Chondrocyte (in vitro differentiated cells): ENCODE measurements around the gene ATG4B. TPM values are rescaled to one million over a fixed set of nuclear protein-coding genes. Genes with fewer than 3 reads are reported as not detected.

Source experiments
- DNase-seq: peaks from one replicate; pipeline ENCODE4 v3.0.0; 2021; ENCODE audit warnings: mixed read lengths, low spot score
- H3K27ac Mint-ChIP-seq: one replicate; pipeline ENCODE4 v1.8.0; 2021; ENCODE audit warnings: mild to moderate bottlenecking, moderate library complexity, mixed read lengths; ENCODE audit not compliant: unreplicated experiment
- H3K27me3 Mint-ChIP-seq: 2 replicates; pipeline ENCODE4 v1.8.0; 2021; ENCODE audit warnings: low read depth, mixed read lengths
- H3K36me3 Mint-ChIP-seq: 2 replicates; pipeline ENCODE4 v1.8.0; 2021; ENCODE audit warnings: low read depth, mixed read lengths
- H3K4me1 Mint-ChIP-seq: 2 replicates; pipeline ENCODE4 v1.8.0; 2021; ENCODE audit warnings: low read depth, mild to moderate bottlenecking, mixed read lengths
- H3K4me3 Mint-ChIP-seq: one replicate; pipeline ENCODE4 v1.8.0; 2021; ENCODE audit warnings: mild to moderate bottlenecking, moderate library complexity, mixed read lengths; ENCODE audit not compliant: unreplicated experiment
- H3K9me3 Mint-ChIP-seq: 2 replicates; pipeline ENCODE4 v1.8.0; 2021; ENCODE audit warnings: low read depth, mixed read lengths
- CTCF ChIP-seq: fragments of 200-600 bp; sonication (generic); IDR thresholded peaks from 2 replicates; pipeline ENCODE4 v1.5.0; 2021; ENCODE audit warnings: antibody characterized with exemption, mild to moderate bottlenecking, moderate library complexity
- total RNA-seq: library from RNA; stranded (reverse); gene quantifications from 3 replicates; pipeline ENCODE4 v1.2.1, GENCODE V29; 2021

ATG4B gene
- total RNA-seq, 1 donor from 2014 or later = 57.2 TPM

DNA sequence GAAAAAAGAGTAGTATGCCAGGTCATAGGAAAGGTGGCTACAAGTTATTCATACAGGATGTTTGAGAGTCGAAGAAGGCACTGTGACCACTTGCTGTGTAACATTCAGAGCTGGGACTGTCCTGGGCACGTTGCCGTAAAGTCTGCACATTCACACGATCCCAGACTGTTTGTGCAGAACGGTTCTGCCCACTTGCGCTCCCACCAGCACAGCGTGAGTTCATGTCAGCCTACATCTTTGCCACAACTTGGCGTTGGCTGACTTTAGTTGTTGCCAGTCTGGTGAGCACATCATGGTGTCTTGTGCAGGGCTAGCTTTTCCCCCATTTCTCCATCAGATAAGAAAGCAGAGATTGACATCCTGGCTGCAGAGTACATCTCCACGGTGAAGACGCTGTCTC, 71.4 kb downstream of the ATG4B start:
- H3K4me3 Mint-ChIP-seq = no peak overlapping the region

GRCh38 chr2:241719093-241719492, 81.6 kb downstream of the ATG4B start:
- Mint-ChIP-seq H3K27me3 (no peaks in the 10 kb centered on the region), H3K4me1 (no peaks in the 10 kb centered on the region), H3K4me3 (no peak overlapping the region), H3K9me3 (peaks cover under 1% of the 10 kb centered on the region), H3K36me3 (peaks cover 25% of the 10 kb centered on the region), H3K27ac (no peak overlapping the region)
- TF ChIP-seq CTCF = no peak
- DNase-seq = no peak

More for the DNA sequence above, 71.4 kb downstream of the ATG4B start:
- Mint-ChIP-seq H3K27me3 (no peaks in the 10 kb centered on the region), H3K36me3 (peaks cover 36% of the 10 kb centered on the region), H3K27ac (no peak overlapping the region), H3K4me1 (no peaks in the 10 kb centered on the region), H3K9me3 (peaks cover 4% of the 10 kb centered on the region)
- no peak for DNase-seq
- TF ChIP-seq CTCF = no peak

DNA sequence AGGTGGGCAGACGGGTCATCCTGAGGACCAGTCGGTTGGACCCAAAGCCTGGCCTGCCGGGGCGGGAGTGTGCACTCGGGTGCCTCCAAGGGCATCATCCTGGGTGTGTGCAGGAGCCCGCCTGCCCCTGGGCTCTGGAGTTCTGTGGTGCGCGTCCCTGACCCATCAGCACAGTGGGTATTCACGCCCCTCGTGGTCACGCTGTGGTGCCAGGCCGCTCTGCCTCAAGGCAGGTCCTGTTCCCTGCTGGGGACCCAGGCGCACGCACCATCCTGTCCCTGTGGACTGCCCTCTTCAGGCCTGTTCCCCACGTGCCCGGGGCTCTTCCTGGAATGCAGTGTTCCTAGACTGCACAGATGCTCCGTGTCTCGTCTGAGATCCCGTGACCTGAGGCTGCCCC, 82.6 kb downstream of the ATG4B start:
- Mint-ChIP-seq H3K27ac (no peak overlapping the region), H3K27me3 (no peaks in the 10 kb centered on the region), H3K4me3 (no peak overlapping the region), H3K9me3 (no peaks in the 10 kb centered on the region), H3K4me1 (no peaks in the 10 kb centered on the region), H3K36me3 (peaks cover 18% of the 10 kb centered on the region)
- DNase-seq = no peak
- TF ChIP-seq CTCF = no peak

GRCh38 chr2:241720560-241720959, 83.1 kb downstream of the ATG4B start:
- Mint-ChIP-seq H3K9me3 (no peaks in the 10 kb centered on the region), H3K4me1 (no peaks in the 10 kb centered on the region), H3K27ac (no peak overlapping the region), H3K27me3 (no peaks in the 10 kb centered on the region), H3K36me3 (peaks cover 19% of the 10 kb centered on the region), H3K4me3 (no peak overlapping the region)
- DNase-seq = no peak
- no peak for TF ChIP-seq CTCF

DNA sequence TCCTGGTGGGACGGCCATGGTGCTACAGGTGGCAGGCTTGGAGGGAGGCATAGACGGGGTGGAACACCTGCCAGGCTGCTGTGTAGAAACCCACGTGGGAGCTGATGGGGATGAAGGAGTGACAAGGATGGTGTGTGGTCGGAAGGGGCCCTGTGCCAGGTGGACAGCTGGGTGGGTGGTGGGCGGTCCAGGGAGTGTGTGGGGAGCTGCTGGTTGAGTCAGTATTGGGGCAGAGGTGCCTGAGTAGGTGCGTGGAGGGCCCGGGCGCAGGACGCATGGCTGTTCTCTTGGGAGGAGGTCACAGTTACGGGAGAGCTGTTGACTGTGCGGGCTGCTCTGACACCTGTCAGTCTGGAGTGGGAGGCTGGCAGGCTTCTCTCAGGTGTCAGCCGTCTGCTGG, 84.4 kb downstream of the ATG4B start:
- Mint-ChIP-seq H3K9me3 (no peaks in the 10 kb centered on the region), H3K36me3 (peaks cover 17% of the 10 kb centered on the region), H3K27me3 (no peaks in the 10 kb centered on the region), H3K27ac (no peak overlapping the region), H3K4me1 (no peaks in the 10 kb centered on the region), H3K4me3 (no peak overlapping the region)
- TF ChIP-seq CTCF = no peak
- DNase-seq = no peak
